Activated T-cell treated with anti-CD3 and anti-CD28 coated beads, Interleukin-2, amount 50 U/mL, for 48 hours (primary cell): ENCODE measurements around the gene PAPOLG.

Experiments
- DNase-seq, 2 experiments: peaks; one replicate each; pipeline ENCODE4 v3.0.0-alpha.2; 2020

The PAPOLG gene

DNA sequence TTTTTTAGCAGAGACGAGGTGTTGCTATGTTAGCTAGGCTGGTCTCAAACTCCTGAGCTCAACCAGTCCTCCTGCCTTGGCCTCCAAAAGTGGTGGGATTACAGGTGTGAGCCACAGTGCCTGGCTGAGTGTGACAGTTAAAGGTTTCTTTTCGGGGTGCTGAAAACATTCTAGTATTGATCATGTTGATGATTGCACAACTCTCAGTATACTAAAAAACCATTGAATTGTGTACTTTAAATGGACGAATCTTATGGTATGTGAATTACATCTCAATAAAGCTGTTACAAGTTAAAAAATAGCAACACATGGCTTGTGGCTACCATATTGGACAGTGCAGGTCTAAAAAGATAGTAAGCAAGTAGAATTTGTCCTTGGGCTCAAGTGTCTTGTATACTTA is 22.3 kb downstream of the PAPOLG start:
- no peak for DNase-seq

DNA sequence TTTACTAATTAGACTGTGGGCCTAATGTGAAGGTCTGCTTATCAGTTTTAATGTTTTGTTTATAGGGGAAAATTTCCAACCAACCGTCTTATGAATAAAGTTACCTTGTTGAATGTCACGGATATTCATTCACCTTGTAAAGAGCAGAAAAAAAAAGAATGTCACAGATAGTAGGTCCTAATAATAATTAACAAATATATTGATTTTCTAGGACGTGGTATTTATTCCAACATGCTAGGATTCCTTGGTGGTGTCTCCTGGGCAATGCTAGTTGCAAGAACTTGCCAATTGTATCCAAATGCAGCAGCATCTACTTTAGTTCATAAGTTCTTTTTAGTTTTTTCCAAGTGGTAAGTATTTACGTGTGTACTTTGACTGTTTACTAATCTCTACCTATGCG is 23.4 kb downstream of the PAPOLG start:
- DNase-seq: no peak

DNA sequence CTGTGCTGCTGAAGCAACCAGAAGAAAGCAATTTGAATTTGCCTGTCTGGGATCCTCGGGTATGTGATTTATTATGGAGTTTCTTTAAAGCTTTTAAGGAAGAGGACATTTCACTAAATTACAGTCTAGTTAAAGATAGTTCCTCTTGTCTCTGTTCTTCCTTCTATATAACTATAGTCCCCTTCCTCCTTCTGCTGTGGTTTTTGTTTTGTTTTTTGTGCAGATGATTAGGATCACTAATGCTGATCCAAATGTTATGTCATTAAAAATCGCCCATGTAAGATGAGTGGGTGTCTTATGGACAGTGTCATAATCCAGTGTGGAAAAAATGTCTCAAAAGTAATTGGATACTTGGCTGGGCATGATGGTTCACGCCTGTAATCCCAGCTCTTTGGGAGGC is 24.7 kb downstream of the PAPOLG start:
- no peak for DNase-seq

DNA sequence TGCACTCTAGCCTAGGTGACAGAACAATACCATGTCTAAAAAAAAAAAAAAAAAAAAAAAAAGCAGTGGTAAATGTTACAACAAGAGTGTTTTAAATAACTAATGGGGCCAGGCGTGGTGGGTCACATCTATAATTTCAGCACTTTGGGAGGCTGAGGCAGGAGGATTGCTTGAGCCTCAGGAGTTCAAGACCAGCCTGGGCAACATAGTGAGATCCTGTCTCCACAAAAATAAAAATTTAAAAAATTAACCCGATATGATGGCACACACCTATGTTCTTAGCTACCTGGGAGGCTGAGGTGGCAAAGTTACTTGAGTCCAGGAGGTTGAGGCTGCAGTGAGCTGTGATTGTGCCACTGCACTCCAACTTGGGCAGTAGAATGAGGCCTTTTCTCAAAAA is 37.1 kb downstream of the PAPOLG start:
- DNase-seq: no peak

DNA sequence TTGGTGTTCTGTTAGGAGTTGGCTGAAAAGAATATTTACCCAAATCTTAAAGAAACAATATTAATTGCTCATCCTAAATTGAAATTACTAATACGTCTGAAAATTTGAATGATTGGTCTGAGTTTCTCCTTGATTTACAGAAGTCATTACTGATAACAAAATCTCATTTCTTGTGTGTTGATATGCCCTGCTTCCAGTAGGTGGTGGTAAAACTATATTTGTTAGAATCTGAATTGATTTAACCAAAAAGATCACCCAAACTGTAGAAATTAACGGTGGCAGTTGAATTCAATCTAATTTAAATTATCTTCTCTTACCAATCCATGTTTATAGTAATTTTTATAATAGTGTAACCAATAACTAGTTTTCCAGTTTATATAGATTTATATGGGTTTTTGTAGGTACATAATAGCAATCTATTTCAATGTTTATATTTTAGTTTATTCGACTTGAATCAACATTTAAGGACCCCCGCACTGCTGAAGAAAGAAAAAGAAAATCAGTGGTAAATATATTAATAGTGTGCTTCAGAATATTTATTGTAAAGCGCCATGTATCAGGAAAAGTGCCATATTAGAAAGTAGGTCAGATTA is 38.3 kb downstream of the PAPOLG start:
- DNase-seq: no peak

DNA sequence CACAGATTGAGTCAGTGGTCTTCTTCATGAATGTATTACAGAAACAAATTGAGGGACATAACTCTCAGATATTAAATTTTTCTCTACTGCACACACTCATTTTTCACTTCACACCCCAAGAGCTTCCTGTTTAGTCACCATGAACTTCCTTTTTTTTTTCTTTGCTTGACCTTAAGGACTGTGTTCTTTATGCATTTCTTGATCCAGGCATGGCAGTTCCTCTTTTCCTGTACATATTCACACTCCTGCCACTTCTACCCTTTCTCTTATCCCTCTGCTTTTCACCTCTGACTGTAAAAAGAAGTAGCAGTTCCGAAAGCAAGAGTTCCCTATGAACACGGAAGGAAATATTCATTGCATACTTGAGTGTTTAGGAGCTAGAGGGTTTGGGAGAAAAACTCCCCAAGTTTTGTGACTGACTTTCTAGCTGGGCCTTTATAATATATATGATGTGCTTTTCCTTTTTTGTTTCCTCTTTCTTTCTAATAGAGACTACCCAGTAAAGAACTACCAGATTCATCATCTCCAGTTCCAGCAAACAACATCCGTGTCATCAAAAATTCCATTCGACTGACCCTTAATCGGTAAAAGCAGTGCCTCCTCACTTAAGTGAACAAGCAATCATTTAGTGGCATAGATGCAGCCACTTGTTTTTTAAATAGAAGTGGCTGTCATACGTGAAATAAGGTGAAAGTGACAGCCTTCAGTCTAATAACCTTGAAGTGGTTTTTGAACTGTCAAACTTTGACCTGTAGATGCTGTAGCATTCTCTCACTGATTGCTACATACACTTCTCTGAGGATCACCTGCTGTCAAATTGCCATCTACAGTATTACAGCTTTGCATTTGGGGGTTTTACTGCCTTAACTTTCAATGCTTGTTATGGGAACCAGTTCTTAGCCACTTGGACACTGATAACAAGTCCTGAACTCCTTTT is 40.8 kb downstream of the PAPOLG start:
- no peak for DNase-seq

DNA sequence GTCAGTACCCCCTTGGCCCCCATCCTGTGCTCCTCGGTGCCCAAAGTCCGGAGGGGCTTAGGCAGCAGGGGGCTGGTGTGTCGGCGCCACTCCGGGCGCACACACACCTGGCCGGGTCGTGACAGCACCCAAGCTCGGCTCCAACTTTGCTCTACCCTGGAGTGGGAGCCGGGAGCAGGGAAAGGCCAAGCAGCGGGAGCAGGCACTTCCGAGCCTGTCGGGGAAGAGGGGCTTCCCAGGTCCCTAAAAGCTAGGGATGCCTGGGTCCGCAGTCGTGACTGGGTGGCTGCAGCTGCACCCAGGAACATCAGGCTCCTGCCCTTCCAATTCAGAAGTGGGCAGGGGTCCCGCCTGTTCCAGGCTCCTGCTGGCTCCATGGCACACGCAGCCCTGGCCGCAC is 48.4 kb downstream of the PAPOLG start:
- no peak for DNase-seq

DNA sequence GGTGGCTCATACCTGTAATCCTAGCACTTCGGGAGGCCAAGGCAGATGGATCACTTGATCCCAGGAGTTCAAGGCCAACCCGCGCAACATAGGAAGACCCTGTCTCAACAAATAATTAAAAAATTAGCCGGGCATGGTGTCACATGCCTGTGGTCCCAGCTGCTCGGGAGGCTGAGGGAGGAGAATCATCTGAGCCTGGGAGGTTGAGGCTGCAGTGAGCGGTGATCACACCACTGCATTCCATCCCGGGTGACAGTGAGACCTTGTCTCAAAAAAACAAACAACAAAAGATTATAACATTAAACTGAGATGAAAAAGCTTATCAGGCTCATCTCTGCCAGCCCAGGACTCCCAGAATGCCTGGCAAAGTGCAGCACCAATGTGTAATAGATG is 50.5 kb downstream of the PAPOLG start:
- no peak for DNase-seq

DNA sequence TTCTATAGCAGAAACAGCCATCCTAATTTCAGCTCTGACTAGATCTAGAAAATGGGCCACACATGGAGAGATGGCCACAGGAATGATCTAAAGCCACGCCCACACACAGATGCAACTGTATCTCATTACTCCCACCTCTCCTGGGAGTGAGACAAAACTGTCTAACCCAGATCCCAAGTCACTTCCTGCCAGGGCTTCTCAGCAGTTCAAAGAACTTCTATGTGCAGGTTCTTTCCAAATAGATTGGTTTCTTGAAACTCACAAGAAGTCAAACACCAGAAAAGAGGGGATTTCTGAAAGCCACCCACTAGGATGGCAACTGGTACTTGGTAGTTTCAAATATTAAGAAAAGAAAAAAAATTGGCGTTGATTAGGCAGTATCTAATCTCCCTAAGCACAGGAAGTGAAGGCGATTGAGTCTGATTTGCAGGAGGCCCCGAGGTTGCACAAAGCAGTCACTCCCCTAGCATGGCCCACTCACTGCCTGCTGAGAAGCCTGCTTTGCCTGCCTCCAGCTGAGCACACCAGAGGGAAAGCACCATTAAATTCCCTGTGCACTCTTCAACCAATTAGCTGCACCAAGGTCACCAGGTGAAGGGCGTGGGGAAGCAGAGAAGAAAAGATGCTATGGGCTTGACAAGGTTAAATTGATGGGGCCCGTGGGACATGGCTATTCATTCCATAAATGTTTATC is 51.1 kb downstream of the PAPOLG start:
- peak; percentile 62 to 71 for DNase-seq

DNA sequence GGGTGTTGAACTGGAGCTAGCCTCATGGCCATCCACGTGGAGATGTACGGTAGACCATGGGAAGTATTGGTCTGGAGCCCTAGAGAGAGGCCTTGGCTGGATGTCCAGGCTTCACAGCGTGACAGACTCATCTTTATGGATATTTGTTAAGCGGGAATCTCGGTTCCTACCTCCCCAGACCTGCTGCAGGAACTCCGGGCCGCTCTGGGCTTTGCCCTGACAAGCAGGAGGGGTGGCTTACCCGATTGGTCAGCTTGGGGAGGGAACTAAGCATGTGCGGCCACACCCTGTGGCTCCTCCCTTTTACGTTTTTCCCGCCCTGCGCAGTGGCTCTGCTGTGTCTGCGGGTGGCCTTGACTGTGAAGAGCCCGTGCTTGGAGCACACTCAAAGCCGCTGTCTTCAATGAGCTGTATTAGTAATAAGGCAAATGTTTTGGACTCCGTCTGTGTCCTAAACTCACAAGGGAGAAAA is 52.3 kb downstream of the PAPOLG start:
- peak in 1 of 2 experiments; percentile 18 for DNase-seq

DNA sequence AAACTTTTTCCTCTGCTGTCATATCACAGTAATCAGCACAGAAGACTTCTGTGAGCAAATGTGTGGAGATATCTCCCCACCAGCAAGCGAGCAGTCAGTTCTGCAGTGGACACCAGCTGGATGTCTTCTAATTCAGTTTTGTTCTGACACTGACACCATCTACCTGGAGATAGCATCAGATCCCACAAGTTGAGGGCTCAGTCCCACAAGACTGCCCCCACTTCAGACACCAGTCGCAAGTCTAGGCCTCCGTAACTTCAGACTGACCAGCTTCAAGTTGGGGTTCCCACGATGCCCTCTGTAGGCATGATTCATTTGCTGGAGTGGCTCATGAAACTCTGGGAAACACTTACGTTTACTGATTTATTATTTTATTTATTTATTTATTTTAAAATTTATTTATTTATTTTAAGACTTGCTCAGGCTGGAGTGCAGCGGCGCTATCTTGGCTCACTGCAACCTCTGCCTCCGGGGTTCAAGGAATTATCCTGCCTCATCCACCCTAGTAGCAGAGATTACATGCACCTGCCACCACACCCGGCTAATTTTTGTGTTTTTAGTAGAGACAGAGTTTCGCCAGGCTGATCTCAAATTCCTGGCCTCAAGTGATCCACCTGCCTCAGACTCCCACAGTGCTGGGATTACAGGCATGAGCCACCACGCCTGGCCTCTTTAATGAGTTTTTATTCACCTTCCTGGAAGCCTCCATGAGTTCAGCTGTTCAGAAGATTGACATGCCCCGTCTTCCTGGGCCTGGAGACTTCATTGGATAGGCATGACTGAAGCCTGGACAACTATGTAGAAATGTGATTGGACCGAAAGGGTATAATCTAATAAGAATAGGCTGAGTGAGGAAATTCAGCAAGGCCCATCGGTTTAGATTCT is 55.7 kb downstream of the PAPOLG start:
- DNase-seq: peak in 1 of 2 experiments; percentile 10

DNA sequence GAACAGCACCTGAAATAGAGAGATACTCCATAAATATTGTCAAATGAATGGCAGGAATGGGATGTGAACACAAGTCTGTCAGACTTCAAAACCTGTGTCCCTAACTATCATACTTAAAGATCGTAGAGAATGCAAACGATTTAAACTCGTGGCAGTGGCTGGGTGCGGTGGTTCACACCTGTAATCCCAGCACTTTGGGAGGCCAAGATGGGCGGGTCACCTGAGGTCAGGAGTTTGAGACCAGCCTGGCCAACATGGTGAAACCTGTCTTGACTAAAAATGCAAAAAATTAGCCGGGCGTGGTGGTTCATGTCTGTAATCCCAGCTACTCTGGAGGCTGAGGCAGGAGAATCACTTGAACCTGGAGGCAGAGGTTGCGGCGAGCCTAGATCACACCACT is 61.1 kb downstream of the PAPOLG start:
- peak in 1 of 2 experiments; percentile 15 for DNase-seq

DNA sequence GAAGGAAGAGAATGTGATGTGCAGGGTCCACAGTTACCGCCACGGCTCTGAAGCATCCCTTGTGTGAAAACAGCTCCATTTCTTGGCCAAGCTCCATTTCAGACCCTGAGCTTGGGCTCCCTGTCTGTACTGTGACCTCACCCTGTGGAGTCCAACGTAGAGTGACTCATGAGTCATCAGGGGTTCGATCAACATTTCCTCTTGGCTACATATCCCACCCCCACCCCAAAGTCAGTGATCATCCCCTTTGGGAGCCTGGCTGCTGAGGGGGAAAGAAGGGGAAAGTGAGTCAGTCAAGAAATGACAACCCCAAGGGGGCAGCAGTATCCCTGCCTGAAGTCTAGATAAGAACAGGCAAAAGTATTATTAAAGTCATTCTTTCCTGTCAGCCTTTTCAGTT is 62.2 kb downstream of the PAPOLG start:
- peak; percentile 66 to 71 for DNase-seq

DNA sequence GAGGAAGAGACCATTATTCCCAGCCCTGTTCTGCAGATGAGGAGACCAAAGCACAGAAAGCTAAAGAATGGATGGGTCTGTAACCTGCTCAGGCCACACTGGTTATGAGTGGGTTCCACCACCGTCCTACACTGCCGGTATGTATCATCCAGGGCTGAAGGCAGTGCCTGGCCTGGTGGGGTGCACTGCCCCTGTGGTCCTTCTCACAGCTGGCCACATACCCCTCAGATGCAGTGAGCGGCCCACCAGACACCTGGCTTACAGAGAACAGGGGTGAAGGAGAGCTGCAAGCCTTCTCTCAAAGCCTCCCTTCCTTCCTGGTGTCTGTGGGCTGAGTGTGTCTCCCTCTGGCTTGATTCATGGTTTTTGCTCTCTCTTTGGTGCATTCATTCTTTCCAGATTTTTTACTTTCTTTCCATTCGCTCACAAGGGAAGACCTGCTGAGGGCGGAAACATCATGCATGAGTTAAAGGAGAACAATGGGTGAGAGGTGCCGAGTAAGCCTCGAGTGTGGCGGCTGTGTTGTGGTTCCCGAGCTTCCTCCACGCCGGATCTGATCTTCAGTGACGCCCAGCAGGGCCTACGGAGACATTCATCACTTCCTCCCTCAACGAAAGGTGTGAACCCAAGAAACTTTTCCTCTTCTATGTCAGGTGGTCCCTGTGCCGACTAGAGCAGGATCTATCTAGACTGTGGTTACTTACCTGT is 63.2 kb downstream of the PAPOLG start:
- DNase-seq: peak; percentile 85 to 87

DNA sequence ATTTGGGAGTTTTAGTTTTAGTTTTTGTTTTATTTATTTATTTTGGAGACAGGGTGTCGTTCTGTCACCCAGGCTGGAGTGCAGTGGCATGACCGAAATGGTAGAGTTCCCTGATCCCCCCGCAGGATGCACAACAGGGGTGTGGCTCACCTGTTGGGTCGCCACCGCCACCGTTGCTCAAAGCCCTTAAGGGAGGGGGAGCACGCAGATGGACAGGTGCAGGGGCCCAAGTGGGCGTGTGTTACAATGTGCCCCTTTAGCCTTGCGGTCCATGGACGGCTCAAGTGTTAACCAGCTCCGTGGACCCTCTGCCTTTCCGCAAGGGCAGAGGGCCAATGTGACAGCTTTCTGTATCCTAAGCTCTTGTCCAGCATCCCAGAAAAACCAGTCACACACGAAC is 63.9 kb downstream of the PAPOLG start:
- DNase-seq: no peak

DNA sequence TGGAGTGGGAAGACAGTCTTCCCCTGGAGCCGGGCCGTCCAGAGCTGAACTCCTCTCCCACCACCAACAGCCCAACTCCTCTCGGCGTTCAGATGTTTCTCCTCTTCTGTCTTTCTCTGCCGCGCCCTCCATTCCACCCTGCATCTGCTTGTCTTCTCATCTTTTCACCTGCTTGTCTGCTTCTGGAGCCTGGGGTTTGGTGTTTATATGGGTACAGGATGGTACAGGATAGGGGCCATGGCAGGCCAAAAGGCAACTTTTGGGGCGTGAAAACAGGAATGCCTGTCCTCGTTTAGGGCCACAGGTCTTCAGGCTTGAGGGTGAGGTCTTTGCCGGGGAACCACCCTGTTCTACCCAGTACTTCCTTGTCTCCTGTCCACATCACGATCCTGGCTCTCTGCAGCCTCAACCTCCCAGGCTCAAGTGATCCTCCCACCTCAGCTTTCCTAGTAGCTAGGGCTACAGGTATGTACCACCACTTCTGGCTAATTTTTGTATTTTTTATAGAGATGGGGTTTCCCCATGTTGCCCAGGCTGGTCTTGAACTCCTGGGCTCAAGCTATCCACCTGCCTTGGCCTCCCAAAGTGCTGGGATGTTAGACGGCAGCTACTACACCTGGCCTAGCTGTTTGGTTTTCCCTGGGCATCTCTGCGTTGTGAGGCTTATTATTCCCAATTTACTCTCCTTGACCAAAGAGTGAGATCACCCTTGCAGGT is 64.5 kb downstream of the PAPOLG start:
- DNase-seq: peak in 1 of 2 experiments; percentile 14

DNA sequence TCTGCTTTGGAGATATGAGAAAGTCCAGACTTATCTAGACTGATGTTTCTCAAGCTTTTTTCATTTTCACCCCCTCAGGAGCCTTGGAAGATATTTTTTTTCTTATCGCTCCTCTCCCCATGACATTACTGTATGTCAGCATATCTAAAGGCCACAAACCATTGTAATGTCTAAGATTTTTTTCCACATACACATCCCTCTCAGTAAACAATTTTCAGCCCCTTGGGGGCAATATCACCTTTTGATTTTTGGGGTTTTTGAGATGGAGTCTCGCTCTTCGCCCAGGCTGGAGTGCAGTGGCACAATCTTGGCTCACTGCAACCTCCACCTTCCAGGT is 65.0 kb downstream of the PAPOLG start:
- no peak for DNase-seq

DNA sequence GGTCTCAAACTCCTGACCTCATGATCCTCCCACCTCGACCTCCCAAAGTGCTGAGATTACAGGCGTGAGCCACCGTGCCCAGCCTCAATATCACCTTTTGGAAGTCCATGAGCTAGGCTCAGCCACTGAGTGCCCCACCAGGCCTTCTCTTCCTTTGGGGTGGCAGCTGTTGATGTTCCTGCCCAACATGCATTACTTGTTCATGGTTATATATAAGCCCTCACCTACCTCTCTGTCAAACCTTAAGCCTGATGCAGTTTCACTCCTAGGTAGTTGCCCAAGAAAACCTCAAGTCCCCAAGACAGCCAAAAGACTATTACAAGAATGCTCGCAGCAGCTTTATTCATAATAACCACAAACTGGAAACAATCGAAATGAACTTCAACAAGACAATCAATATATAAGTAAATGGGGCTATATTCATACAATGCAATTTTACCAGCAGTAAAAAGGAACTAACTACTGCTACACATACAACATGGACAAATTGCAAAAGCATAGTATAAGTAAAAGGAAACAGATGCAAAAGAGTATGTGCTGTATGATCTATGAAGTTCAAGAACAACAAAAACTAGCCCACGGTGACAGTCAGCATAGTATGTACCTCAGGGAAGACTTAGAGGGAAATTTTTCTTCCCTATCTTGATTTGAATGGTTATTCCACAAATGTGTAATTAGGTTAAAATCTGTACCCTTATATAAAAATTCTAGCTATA is 65.7 kb downstream of the PAPOLG start:
- DNase-seq: peak in 1 of 2 experiments; percentile 13

DNA sequence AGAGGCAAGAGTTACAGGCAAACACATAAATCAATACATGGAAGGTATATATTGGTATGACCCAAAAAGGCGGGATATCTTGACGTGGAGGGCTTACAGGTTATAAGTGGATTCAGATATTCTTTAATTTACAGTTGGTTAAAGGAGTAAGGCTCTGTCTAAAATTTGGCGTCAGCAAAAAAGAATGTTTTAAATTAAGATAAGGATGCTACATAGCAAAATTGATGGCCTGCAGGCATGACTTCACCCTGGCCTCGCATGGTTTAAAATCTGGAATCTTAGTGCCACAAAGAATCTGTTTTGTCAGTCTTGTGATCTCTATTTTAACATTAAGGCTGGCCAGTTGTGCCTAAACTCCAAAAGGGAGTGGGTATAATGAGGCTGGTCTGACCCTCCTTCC is 66.9 kb downstream of the PAPOLG start:
- no peak for DNase-seq

DNA sequence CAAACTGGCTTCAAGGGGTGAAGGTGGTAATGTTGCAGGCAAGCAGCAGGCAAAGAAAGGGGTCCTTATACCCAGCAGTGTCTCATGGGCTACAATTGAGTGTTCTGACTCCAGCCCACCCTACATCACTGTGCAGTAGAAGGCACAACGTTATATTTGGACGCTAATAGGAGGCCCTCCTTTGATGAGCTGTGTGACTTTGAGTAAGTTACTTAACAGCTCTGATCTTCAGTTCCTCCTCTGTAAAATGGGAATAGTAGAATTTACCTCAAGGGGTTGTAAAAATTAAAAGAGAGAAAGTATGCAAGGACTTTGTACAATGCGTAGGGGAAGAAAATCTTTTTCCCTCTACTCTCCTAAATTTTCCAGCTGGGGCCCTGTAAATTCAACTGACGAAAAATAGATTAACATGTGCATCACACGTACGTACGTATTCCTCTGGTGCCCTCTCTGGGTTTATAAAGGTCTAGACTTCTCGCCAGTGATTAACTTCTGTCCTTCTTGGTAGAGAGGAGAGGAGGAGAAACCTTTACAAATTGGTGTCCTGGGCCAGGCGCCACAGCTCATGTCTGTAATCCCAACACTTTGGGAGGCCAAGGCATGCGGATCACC is 67.7 kb downstream of the PAPOLG start:
- DNase-seq: no peak
